ENCODE data around the gene SPATA17. TPM values are rescaled to one million over a fixed set of nuclear protein-coding genes. Genes with fewer than 3 reads are reported as not detected.

SPATA17 gene
- total and polyA plus RNA-seq, 9 donors: 0.16 to 8.5 (median 0.75) TPM

- Histone ChIP-seq H3K4me3 (no peak overlapping the region), H3K4me1 (ENCODE audit: insufficient read depth) (no peaks in the 10 kb centered on the region), H3K27me3 (no peaks in the 10 kb centered on the region), H3K9me3 (no peaks in the 10 kb centered on the region), H3K36me3 (no peaks in the 10 kb centered on the region), H3K27ac (no peak overlapping the region)
- DNase-seq: no peak
- intact Hi-C loops (cut with DNase I): no loop called here
- WGBS, 3 donors: 70 to 84% (median 81%) methylated on average over 2 of the region's 2 CpGs
- TF ChIP-seq POLR2A (IDR thresholded peaks at IDR 0.05): no peak
- TF ChIP-seq EP300 (IDR thresholded peaks at IDR 0.05): no peak
- TF ChIP-seq, protein P1, sequence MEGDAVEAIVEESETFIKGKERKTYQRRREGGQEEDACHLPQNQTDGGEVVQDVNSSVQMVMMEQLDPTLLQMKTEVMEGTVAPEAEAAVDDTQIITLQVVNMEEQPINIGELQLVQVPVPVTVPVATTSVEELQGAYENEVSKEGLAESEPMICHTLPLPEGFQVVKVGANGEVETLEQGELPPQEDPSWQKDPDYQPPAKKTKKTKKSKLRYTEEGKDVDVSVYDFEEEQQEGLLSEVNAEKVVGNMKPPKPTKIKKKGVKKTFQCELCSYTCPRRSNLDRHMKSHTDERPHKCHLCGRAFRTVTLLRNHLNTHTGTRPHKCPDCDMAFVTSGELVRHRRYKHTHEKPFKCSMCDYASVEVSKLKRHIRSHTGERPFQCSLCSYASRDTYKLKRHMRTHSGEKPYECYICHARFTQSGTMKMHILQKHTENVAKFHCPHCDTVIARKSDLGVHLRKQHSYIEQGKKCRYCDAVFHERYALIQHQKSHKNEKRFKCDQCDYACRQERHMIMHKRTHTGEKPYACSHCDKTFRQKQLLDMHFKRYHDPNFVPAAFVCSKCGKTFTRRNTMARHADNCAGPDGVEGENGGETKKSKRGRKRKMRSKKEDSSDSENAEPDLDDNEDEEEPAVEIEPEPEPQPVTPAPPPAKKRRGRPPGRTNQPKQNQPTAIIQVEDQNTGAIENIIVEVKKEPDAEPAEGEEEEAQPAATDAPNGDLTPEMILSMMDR (IDR thresholded peaks at IDR 0.05): no peak
These were observed 257.2 kb downstream of the SPATA17 start for GRCh38 chr1:217888328-217888727.

DNA sequence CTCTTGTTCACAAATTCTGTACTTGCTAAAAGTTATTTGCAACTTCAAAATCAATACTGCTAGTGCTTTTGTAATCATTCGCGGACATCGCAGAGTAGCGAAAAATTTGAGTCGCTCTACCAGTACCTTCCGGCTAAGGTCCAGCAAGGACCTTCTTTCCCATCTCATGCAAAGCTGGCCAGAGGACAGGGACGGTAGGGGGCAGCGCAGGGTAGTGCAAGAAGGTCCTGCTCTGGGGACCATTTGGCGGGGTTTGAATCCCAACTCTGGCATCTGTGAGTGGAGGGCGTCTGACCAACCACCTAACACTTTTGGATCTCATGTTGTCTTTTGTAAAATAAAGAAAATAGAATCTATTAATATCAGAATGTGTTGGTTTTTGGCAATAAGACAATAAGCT is 258.3 kb downstream of the SPATA17 start:
- Histone ChIP-seq H3K4me3 (no peak overlapping the region), H3K27ac (no peak overlapping the region), H3K27me3 (no peaks in the 10 kb centered on the region), H3K9me3 (no peaks in the 10 kb centered on the region), H3K36me3 (no peaks in the 10 kb centered on the region), H3K4me1 (ENCODE audit: insufficient read depth) (no peaks in the 10 kb centered on the region)
- 54 to 70% (median 63%) methylated on average over 10 of the region's 10 CpGs for WGBS, 3 donors
- intact Hi-C loops (cut with DNase I): no loop called here
- DNase-seq: no peak
- TF ChIP-seq EP300 (IDR thresholded peaks at IDR 0.05) (no peak), POLR2A (IDR thresholded peaks at IDR 0.05) (no peak)
- TF ChIP-seq, protein P1 (IDR thresholded peaks at IDR 0.05): no peak

DNA sequence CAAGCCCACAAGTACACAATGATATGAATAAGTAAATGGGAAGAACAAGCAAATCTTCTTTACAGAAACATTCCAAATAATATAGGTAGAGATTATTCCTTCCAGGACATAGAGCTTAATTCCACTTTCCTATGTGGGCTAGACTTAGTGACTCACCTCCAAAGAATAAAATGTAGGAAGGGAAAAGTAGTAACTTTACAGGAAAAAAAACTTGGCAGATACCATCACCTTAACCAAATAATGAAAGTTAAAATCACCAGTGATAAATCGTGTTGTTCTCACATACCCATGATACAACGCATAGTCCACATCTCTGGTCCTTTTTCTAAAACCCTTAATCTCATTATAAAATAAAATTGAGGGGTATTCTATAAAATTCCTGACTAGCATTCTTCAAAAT is 260.8 kb downstream of the SPATA17 start:
- no peak for TF ChIP-seq POLR2A (IDR thresholded peaks at IDR 0.05)
- TF ChIP-seq, protein P1 (IDR thresholded peaks at IDR 0.05): no peak
- TF ChIP-seq EP300 (IDR thresholded peaks at IDR 0.05): no peak
- Histone ChIP-seq H3K4me3 (no peak overlapping the region), H3K36me3 (no peaks in the 10 kb centered on the region), H3K4me1 (ENCODE audit: insufficient read depth) (no peaks in the 10 kb centered on the region), H3K27ac (no peak overlapping the region), H3K27me3 (no peaks in the 10 kb centered on the region), H3K9me3 (no peaks in the 10 kb centered on the region)
- DNase-seq: no peak
- 79 to 85% (median 83%) methylated on average over 2 of the region's 2 CpGs for WGBS, 3 donors
- intact Hi-C loops (cut with DNase I): no loop called here

DNA sequence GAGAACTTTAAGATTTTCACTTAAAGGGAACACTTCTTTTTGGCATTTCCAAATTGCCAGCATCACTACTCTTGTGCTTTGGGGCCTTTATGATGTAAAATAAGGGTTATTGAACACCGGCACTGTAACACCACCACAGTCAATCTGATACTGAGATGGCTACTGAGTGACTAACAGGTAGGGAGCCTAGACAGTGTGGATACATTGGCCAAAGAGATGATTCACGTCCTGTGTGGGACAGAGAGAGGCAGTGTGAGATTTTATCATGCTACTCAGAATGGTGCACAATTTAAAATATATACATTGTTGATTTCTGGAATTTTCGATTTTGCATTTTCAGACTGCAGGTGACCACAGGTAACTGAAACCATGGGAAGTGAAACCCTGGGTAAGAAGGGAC is 261.6 kb downstream of the SPATA17 start:
- WGBS, 3 donors: 75 to 86% (median 81%) methylated on average over 3 of the region's 3 CpGs
- Histone ChIP-seq H3K36me3 (no peaks in the 10 kb centered on the region), H3K9me3 (no peaks in the 10 kb centered on the region), H3K4me3 (no peak overlapping the region), H3K4me1 (ENCODE audit: insufficient read depth) (no peaks in the 10 kb centered on the region), H3K27ac (no peak overlapping the region), H3K27me3 (no peaks in the 10 kb centered on the region)
- TF ChIP-seq, protein P1 (IDR thresholded peaks at IDR 0.05): no peak
- TF ChIP-seq EP300 (IDR thresholded peaks at IDR 0.05) (no peak), POLR2A (IDR thresholded peaks at IDR 0.05) (no peak)
- no peak for DNase-seq
- intact Hi-C loops (cut with DNase I): no loop called here

DNA sequence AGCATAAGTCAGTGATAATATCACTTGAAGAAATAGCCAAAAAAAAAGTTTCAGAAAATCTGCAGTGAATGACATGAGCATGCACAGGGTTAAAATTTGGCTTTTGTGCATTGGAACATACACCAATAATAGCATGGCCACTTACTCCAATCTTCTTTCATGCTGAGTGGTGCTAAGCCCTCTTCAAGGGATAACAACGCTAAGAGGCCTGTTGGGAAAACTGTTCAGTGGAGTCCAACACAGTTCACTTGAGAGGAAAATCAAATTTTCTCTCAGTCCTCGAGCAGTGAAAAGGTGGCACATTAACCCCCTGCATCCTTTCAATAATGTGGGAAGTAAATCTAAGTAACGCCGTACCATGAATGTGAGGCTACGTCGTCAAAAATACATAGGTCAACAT is 264.7 kb downstream of the SPATA17 start:
- Histone ChIP-seq H3K4me3 (no peak overlapping the region), H3K27me3 (no peaks in the 10 kb centered on the region), H3K9me3 (no peaks in the 10 kb centered on the region), H3K36me3 (no peaks in the 10 kb centered on the region), H3K4me1 (ENCODE audit: insufficient read depth) (no peaks in the 10 kb centered on the region), H3K27ac (no peak overlapping the region)
- DNase-seq: no peak
- intact Hi-C loops (cut with DNase I): no loop called here
- 76 to 79% (median 77%) methylated on average over 6 of the region's 6 CpGs for WGBS, 3 donors
- TF ChIP-seq EP300 (IDR thresholded peaks at IDR 0.05): no peak
- TF ChIP-seq POLR2A (IDR thresholded peaks at IDR 0.05): no peak
- TF ChIP-seq, protein P1 (IDR thresholded peaks at IDR 0.05): no peak
